Ovary (tissue), 3 donors: Measurements from ENCODE around the gene LRCH3.

Source experiments
- CTCF ChIP-seq, 3 donors: fragments of 450-650 bp in 2 of 3; fragments of 200-600 bp in 1 of 3; IDR thresholded peaks; one replicate each; pipeline versions ENCODE4 v1.5.1 to v1.8.0; 2016 to 2022; ENCODE audit warnings: antibody characterized with exemption in 3 of 3, mild to moderate bottlenecking in 1 of 3
- POLR2A ChIP-seq: fragments of 450-650 bp; IDR thresholded peaks from one replicate; pipeline ENCODE4 v1.6.1; 2017; ENCODE audit warnings: antibody characterized with exemption, mild to moderate bottlenecking, moderate library complexity
- donor health status: DM: no; HTN: no; CAD: no.

GRCh38 chr3:197752107-197752506 lies 38.9 kb upstream of the LRCH3 start:
- TF ChIP-seq CTCF (IDR thresholded peaks at IDR 0.05) (no peak), POLR2A (no peak)
